SHP77 treated with DMSO at 0.1 percent for 48 hours (cell line): Measurements from ENCODE around the gene CNTNAP1.

Source experiments
- DNase-seq: peaks from one replicate; lab custom pipeline; 2025; lab: John Stamatoyannopoulos, UW

CNTNAP1 gene

DNA sequence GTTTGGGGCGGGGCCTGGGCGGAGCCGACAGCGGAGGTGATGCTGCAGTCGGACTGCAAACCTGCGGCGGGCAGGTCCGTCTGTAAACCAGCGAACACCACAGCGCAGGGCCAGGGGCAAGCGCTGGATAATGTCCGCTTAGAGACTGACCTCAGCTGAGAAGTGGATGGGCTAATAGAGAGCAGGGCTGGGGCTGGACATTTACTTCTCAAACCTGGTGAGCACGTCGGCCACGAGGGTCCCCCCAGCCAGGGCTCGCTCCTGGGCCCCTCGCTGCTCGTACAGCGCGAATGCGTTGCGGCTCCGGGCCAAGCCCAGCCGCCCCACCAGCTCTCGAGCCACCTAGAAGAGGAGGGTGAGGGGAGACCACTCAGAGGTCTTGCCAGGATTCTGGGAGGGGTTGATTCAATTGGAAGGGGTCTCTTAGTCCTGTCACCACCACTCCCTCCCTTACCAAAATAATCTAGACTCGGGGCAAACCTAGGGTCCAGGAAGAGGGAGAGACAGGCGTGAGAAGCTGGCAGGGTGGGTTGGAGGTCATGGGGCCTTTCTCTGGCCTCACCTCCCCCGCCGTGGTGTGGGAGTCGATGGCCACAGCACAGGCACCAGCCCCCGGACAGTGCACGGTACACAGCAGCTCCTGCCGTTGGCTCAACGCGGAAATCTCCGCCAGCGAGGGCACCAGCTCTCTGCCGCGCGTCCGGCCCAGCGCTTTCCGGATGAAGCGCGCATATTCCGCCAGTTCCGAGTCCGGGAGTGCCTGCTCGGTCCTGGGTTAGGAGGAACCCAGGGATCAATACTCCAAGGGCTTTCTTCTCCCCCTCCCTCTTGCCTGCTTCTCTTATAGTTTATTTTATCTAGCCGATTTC is 11.3 kb upstream of the CNTNAP1 start:
- DNase-seq = no peak

DNA sequence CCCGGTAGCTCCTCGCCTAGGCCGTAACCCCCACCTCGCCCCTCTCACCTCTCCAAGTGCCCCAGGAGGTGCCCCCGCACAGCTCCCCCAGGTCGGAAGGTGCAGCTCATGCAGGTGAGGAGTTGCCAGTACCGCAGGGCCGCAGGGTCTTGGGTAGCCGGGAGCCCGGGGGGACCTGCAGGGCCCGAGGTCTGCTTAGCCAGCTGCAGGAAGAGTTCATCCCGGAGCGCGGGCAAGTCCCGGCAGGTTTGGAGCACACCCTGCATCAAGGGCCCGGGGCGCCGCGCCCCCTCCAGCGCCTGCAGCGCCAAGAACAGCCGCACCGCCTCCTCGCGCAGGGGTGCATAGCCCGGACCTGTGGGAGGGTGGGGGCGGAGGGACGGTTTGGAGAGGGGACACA is 10.3 kb upstream of the CNTNAP1 start:
- DNase-seq = no peak

DNA sequence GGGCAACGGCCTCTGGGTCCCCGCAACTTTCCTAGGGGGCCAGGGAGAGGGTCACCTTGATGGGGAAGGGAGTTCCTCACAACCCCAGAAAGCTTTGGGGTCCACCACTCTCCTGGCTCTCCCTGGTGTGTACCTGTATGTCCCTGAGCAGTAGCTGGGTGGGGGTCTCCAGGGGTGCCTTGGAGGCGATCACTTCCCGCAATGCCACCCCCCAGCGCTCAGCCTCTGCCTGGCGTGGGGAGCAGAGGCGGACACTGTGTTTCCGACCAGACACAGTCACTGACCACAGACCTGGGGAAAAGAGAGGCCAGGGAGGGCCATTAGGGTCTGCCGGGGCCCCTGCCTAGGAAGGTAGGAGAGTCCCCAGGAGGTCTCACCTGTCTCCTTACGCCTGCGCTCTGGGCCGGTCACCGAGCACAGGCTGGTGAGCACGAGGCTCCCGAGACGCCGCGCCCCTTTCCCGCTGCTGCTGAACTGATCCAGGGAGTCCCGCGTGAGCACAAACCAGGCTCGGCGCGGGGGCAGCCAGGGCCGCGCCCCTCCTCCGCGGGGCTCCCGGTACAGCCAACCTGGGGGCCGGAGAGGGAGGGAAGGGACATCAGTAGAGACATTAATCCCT is 9.0 kb upstream of the CNTNAP1 start:
- DNase-seq = no peak

DNA sequence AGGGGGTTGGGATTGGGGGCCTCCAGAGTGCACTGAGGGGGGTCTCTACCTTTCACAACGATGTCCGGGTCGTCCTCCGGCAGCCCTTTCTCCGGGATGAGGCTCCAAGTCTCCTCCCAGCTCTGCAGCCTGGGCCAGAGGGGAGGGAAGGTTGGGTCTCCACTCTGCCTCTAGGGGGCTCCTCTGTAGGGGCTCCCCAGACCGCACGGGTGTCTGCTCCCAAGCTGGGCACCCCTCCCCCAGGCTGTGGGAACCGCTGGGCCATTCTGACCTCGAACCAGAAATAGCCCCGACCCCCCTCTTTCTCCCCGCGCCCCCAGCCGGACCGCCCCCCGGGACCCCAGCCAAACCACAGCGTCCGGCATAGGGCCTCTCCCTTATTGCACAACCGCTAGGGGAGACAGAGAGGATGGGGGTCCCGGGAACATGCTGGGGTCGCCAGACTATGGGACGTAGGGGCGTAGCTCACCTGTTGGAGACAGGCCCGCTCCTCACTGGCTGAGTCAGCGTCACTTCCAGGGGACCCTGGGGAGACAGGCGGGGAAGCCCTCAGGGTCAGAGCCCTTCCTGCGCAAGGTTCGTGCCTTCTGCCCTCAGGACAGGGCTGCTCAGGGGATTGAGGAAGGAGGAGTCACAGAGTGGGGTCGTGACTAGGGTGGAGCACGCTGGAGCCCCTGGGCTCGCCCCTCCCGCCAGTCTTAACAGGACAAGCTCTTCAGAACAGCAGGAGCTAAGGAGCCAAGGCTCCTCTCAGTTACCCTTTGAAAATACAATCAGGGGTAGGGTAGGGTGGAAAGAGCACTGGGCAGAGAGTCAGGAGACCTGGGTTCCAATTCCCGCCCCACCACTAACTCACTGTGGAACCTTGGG is 8.2 kb upstream of the CNTNAP1 start:
- DNase-seq = no peak

DNA sequence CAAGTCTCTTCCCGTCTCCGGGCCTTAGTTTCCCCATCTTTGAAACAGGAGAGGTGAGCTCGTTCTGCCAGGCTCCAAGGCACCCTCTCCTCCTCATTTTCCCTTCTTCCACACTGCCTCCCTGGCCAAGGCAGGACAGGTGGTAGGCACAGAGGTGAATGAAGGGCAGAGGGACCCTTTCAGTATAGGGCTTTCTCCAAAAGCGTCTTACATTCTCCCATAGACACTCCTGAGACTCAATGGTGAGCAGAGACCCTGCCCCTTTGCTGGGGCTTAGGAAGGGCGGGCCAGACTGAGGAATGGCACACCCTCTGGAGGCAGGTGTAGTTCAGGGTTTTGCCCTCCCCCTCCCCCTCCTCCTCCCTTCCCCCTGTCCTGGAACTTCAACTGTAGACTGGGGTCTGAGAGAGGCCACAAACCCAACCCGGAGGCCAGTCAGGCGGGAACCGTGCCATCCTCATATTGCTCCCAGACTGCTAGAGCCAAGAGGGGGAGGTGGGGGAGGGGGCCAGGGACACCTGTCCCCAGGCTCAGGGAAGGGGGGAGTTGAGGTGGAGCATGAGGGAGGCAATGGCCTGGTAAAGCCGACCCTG is 7.5 kb upstream of the CNTNAP1 start:
- DNase-seq = peak; percentile 36

DNA sequence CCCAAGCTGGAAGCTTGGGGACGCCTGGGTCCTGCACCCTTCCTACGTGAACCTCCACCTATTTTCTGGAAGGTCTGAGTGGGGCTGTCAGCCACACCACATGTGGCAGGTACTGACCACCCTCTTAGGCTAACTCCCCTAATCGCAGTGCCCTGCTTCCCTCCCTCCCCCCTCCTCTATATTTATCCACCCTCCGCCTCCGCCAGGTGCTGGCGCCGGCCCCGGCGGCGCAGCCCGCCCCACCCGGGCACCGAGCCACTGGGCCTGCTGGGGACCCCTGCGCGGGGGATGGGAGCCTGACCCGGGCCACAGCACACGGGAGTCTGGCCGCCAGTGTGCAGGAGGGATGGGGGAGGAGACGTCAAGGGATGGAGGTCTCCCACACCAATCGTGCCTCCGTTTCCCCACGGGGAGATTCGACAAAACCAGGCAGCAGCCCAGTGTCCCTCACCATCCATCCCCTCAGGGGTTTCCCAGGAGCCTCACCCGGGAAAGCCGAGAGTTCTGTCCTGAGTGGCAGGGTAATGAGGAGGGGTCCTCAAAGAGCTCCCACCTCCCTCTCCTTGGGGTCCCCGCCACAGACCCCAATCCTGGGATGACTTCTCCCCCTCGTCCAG is 6.9 kb upstream of the CNTNAP1 start:
- no peak for DNase-seq

DNA sequence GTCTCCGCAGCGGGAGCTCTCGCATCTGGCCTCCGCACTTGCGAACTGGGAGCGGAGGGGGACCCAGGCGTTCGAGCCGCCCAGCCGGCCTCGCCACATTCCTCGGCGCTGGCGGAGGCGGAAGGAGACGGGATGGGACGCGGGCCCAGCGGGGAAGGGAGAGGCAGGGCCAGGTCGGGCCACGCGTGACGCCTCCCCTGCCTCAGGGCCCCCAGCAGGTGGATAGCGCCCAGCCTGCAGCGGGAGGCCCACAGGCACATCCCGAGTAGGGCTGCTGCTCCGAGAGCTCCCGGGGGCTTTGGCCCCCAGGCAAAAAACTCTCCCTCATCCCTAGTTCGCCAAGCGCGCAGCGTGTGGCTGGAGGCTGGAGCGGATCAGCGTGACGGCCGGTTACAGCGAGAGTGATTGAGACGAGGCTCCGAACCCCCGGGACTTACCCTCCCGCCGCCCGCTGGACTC is 6.3 kb upstream of the CNTNAP1 start:
- no peak for DNase-seq

DNA sequence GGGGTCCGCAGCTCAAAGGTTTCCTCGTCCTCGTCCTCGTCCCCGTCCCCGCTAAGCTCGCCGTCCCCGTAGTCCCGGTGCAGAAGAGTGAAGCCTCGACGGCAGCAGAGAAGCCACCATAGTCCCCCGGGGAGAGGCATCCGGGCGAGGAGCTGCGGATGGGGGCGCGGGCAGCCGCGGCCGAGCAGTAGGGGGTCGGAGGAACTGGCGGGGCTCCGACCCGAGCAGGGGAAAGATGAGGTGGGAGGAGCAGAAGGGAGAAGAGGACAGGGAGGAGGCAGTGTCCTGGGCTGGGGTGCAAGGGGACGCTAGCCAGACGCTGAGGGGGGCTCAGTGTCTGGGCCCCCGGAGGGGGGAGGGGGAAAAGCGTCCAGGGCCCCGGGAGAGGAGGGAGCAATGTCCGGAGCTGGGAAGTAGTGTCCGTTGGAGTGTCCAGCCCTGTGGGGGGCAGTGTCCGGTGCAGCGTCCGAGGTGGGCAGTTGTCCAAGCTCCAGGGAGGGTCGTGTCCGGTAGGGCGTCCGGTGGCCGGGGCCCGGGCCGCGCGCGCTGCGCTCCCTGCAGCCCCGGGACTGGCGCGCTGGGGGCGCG is 5.8 kb upstream of the CNTNAP1 start, which contains the start of gene PLEKHH3:
TSS of gene PLEKHH3 (minus strand) at position 571 of the 588 bp plus-strand sequence. CDS start at position 140, 431 bp downstream.
- no peak for DNase-seq

DNA sequence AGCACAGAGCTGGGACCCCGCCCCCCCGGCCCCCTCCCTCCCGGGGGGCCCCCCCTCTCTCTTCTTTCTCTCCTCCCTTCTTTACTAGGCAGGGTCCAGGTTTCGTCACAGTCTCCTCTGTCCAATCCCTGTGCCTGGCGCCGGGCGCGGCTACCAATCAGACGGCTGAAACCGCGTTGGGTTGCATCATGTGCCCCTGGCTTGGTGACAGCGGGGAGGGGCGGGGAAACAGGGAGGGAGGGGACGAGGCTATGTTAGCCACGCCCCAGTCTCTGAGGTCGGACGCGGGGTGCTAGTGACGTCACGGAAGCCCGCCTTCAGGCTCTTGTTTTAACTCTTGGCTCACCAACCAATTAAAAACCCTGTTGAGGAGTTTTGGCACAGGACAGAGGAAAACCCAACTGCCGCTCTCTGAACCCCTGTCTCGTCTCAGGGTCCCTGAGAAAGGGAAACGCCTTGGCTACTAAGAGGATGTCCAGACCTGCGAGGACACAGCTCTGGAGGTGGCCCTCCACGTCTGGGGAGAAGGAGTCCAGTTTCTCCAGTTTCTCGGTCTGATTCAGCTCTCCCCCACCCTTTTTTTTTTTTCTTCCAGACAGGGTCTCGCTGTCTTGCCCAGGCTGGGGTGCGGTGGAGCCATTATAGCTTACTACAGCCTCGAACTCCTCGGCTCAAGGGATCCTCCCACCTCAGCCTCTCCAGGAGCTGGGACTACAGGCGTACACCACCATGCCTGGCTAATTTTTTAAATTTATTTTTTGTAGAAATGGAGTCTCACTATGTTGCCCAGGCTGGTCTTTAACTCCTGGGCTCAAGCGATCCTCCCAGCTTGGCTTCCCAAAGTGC is 5.1 kb upstream of the CNTNAP1 start:
- peak; percentile 96 for DNase-seq

DNA sequence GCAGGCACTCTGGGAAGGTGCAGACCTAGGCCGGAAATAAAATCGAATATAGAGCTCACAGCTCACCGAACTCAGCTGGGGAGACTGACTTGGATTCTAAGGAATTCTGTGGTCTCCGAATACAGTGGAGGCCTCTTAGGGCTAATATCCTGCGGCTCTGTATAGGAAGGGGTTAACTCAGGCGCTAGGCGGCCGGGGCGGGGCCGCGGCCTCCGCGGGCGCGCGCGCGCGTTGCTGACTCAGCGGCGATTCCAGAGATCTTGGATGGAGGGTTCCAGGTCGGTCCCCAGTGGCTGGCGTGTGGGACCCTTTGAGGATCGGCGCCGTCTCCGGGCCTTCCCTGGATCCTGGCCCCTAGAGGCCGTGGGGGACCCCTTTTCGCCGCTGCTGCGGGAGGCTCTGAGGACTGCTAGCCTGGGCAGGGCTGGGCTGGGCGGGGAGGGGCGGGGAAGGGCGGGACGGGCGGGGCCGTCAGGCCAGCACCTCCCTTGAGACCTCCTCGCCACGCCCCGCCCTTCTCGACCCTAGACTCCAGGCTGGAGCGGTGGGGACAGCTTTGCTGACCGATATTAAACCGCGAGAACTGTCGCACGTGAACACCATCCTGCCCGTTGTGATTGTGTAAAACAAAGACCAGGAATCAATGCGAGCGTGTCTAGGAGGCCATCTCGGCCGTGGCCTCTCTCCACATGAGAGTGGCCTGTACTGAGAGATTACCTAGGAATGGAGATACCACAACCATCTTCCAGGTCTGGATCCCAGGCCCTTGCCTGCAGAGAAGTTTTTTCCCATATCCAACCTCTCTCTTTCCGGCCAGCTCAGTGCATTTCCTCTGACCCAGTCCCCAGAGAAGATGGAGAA is 4.2 kb upstream of the CNTNAP1 start:
- peak; percentile 87 for DNase-seq

DNA sequence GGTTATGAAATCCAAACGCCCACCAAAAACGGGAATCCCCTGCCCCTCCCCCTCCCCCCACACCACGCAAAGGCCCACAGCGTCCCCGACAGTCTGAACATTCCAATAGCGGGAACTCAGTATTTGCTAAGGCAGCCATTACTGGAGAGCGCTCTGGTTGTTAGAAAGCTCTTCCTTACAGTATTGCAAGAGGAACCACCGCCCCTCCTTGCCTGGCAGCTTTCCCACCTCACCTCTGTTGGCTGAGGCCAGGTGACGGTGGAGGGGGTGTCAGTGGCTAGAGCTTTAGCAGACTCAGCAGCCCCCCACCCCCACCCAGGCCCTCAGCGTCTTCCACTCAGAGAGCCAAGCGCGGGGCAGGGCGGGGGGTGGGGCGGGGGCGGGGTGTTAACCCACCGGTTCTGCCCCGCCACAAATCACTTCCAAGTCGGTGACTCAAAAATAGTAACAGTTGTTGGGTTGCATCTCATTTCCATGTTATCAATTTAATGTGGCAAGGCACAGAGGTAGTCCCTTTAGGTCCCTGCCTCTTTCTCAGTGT is 3.3 kb upstream of the CNTNAP1 start:
- peak; percentile 45 for DNase-seq

DNA sequence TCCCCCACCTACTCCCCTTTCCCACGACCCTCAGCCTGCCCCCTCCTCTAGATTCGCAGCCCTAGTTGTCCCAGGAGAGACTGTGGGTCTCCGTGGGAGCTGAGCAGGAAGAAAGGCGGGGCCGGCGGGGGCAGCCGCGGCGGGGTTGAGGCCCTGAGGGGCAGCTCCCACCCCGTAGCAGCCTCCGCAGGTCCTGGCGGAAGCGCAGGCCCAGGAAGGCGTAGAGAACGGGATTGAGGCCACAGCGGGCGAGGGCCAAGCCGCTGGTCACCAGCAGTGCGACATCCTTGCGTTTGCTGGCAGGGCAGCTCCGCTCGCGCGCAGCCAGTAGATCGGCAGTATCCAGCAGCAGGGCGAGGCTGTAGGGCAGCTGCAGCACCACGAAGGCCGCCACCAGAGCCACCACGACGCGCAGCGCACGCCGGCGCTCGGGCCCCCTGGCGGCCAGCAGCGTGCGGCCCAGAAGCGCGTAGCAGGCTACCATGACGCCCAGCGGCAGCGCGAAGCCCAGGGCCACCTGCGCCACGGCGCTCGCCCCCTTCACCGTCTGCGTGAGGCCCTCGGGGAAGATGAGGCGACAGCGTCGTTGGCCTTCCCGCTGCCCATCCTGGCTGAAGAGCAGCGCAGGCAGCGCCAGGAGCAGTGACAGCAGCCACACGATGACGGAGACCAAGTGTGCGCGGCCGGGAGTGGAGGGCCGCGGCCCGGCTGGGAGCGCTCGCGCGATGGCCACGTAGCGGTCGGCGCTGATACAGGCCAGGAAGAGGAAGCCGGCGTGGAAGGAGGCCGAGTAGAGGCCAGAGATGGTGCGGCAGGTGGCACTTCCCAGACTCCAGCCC is 2.6 kb upstream of the CNTNAP1 start:
- peak; percentile 67 for DNase-seq

DNA sequence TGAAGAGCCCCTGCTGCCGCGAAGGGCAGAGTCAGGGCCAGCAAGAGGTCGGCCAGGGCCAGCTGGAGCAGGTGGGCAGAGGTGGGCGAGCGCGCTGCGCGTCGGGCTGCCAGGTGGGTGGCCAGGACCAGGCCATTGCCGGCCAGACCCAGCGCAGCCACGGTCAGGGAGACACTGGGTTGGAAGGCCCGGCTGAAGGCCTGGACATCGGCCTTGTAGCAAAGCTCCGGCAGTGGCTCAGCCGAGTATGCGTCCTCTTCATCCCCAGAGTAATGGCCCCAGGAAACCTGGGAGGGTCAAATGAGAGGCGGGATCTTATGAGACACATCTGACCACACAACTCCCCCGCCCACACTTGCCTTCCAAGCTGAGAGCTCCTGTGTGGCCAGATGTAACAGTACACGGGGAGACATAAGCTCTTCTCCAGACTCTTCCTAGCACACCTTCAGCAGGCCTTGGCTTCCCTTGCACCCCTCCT is 2.0 kb upstream of the CNTNAP1 start:
- peak; percentile 18 for DNase-seq

DNA sequence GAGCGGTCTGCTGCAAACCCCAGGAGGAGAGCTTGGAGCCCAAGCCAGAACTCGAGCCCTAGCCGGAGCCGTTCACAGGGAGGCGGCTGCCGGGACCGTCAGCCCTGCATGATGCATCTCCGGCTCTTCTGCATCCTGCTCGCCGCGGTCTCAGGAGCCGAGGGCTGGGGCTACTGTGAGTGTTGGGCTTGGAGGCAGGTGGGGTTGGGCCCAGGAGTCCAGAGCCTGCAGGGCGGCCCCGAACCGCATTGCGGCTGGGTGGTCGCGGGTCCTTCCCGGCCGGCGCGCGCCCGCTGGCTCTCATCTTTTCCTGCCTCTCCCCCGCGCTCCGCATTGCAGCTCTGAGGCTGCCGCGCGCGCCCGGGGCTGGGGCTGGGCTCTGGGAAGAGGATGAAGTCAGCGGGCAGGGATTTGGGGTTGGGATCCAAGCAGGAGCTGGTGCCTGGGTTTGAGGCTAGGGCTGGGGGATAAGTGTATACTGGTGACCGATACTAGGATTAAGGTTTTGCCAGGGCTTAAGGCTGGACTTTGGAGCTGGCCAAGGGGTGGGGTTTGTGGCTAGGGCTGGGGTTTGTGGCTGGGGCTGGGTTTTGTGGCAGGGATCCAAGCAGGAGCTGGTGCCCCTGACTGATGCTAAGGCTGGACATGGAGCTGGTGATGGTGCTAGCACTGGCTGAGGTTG is 532 bp downstream of the CNTNAP1 start:
- peak; percentile 25 for DNase-seq

DNA sequence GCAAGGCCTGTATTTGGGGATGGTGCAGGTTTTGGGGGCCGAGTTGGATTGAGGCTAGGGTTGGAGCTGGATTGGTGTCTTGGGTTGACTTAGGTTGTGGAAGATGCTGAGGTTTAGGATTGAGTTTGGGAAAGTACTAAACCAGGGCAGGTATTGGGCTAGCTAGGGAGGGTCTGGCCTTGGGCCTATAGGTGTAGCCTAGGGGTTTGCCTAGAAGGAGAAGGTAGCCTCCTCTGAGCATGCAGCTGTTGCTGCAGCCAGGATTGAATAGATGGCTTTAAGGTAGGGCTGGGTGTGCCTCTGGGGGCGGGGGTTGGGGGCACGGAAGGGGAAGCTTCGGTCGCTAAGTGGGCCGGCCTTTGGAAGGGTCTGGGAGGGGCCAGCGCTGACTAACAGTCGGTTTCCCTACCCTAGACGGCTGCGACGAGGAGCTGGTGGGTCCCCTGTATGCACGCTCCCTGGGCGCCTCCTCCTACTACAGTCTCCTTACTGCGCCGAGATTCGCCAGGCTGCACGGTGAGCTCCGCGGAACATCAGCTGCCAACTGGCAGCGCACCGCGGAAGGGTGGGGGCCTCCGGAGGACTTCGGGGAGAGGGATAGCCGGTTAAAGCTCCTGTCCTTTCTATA is 1.2 kb downstream of the CNTNAP1 start:
- DNase-seq = no peak

DNA sequence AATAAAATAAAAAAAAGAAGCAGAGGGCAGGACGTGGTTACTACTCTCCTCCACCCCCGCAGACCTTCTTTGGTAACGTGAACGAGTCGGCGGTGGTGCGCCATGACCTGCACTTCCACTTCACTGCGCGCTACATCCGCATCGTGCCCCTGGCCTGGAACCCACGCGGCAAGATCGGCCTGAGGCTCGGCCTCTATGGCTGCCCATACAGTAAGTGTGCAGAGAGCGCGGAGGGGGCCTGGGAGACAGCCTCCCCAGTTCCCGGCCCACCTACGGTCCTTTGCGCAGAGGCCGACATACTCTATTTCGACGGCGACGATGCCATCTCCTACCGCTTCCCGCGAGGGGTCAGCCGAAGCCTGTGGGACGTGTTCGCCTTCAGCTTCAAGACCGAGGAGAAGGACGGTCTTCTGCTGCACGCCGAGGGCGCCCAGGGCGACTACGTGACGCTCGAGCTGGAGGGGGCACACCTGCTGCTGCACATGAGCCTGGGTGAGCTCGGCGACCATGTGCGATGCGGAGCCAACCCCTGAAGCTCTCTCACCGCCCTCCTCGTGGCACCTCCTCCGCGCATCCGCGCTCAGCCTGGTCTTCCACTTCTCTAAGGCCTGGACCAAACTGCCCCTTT is 2.7 kb downstream of the CNTNAP1 start:
- DNase-seq = no peak
